ENCODE results near the gene APOC1. TPM values are rescaled to one million over a fixed set of nuclear protein-coding genes. Genes with fewer than 3 reads are reported as not detected.
A peak's percentile ranks its signal among the peaks of the same experiment; 100 is the strongest.
"Not testable (repeated sequence)": the region's sequence is repeated elsewhere in the genome, so short reads cannot be mapped to it uniquely, and the experiment has no call there.

APOC1 gene
- total RNA-seq, 1 donor from 2014 or later, result 14.5 TPM

DNA sequence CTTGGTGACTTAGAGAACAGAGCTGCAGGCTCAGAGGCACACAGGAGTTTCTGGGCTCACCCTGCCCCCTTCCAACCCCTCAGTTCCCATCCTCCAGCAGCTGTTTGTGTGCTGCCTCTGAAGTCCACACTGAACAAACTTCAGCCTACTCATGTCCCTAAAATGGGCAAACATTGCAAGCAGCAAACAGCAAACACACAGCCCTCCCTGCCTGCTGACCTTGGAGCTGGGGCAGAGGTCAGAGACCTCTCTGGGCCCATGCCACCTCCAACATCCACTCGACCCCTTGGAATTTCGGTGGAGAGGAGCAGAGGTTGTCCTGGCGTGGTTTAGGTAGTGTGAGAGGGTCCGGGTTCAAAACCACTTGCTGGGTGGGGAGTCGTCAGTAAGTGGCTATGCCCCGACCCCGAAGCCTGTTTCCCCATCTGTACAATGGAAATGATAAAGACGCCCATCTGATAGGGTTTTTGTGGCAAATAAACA lies 9.9 kb downstream of the APOC1 start:
- TF ChIP-seq, protein P1, sequence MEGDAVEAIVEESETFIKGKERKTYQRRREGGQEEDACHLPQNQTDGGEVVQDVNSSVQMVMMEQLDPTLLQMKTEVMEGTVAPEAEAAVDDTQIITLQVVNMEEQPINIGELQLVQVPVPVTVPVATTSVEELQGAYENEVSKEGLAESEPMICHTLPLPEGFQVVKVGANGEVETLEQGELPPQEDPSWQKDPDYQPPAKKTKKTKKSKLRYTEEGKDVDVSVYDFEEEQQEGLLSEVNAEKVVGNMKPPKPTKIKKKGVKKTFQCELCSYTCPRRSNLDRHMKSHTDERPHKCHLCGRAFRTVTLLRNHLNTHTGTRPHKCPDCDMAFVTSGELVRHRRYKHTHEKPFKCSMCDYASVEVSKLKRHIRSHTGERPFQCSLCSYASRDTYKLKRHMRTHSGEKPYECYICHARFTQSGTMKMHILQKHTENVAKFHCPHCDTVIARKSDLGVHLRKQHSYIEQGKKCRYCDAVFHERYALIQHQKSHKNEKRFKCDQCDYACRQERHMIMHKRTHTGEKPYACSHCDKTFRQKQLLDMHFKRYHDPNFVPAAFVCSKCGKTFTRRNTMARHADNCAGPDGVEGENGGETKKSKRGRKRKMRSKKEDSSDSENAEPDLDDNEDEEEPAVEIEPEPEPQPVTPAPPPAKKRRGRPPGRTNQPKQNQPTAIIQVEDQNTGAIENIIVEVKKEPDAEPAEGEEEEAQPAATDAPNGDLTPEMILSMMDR (IDR thresholded peaks at IDR 0.05), result no peak
- TF ChIP-seq POLR2AphosphoS5 (IDR thresholded peaks at IDR 0.05; ENCODE audit: insufficient read depth in 1 of 2, low read depth in 1 of 2) (no peak), POLR2A (IDR thresholded peaks at IDR 0.05) (no peak)
- H3K4me3 ChIP-seq, result no peak overlapping the region
- H3K9me3 ChIP-seq, result no peaks in the 10 kb centered on the region
- intact Hi-C loops (cut with DNase I), result no loop called here
- no peaks in the 10 kb centered on the region for H3K27me3 ChIP-seq
- no peak for DNase-seq (ENCODE audit: extremely low spot score in 2 of 2)
- peak overlapping the region; percentile 71 for H3K27ac ChIP-seq
- H3K36me3 ChIP-seq, result no peaks in the 10 kb centered on the region
- peaks cover 28% of the 10 kb centered on the region for H3K4me1 ChIP-seq

DNA sequence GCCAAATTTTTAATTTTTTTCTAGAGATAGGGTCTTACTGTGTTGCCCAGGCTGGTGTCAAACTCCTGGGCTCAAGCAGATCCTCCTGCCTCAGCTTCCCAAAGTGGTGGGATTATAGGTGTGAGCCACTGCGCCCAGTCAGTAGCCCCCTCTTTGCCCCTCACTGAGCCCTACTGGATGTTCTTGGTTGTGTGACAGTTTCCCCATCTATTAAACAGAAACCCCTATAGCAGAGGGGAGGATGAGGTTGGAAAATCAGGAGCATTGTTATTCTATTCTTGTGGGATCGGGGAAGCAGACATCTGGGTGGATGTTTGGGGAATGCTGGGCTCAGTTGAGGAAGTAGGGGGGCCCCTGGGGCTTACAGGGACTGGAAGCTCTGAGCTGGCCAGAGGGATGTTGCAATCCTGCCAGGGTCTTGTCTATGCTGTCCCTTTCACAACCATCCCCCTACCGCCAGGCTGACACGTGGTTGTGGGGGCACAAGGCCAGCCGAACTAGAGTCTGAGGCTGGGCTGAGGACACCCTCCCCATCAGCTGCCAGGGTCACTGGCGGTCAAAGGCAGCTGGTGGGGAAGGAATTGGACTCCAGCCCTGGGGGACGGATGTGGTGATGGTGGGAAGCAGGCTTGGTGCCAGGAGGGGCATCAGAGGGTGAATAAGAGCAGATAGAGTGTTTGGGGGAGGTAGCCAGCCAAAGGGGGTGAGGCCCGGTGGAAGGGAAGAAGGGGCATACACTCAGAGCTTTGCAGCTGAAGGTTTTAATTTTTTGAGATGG lies 10.9 kb downstream of the APOC1 start:
- intact Hi-C loops (cut with DNase I), result no loop called here
- no peaks in the 10 kb centered on the region for H3K9me3 ChIP-seq
- H3K4me1 ChIP-seq, result peaks cover 28% of the 10 kb centered on the region
- H3K4me3 ChIP-seq, result no peak overlapping the region
- TF ChIP-seq, protein P1 (IDR thresholded peaks at IDR 0.05), result no peak
- peak in 1 of 2 donors; percentile 79 for TF ChIP-seq POLR2AphosphoS5 (IDR thresholded peaks at IDR 0.05; ENCODE audit: insufficient read depth in 1 of 2, low read depth in 1 of 2)
- TF ChIP-seq POLR2A (IDR thresholded peaks at IDR 0.05), result no peak
- no peaks in the 10 kb centered on the region for H3K36me3 ChIP-seq
- H3K27ac ChIP-seq, result peak overlapping the region; percentile 71
- no peak for DNase-seq (ENCODE audit: extremely low spot score in 2 of 2)
- H3K27me3 ChIP-seq, result no peaks in the 10 kb centered on the region

DNA sequence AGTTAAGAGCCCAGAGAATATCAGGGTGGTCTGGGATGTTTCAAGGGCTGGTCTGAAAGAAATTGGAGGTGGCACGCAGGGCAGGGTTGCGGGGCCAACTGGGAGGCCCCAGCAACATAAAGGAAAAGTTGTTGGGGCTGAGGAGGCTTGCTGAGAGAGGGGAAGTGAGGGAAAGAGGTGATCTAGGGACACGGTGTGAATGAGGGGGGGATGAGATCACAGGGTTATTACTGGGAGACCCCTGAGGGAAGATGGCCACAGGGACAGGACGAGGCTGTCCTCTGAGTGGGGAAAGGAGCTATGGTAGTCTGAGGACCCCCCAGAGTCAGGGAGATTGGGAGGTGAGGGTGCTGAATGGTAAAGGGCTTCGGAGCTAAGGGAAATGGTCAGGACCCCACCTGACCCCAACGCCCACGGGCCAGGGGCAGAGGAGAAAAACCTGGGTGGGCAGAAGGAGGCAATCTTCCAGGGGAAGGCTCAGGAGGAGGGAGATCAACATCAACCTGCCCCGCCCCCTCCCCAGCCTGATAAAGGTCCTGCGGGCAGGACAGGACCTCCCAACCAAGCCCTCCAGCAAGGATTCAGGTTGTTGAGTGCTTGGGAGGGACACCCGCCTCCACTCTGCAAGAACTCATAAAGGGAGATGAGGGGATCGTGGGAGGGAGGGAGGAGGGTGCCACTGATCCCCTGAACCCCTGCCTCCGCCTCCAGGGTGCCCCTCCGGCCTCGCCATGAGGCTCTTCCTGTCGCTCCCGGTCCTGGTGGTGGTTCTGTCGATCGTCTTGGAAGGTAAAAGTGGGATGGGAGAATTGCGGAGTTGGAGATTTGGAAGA lies 12.1 kb downstream of the APOC1 start:
- Histone ChIP-seq H3K27ac (peak overlapping the region; percentile 71), H3K4me3 (peak overlapping the region in 1 of 2 donors; percentile 36), H3K4me1 (peaks cover 28% of the 10 kb centered on the region)
- H3K9me3 ChIP-seq; DNase-seq (ENCODE audit: extremely low spot score in 2 of 2); H3K27me3 ChIP-seq; H3K36me3 ChIP-seq; intact Hi-C loops (cut with DNase I): not testable (repeated sequence)

GRCh38 chr19:44927746-44928145 lies 13.3 kb downstream of the APOC1 start:
- Histone ChIP-seq H3K27ac (peak overlapping the region; percentile 71), H3K9me3 (no peaks in the 10 kb centered on the region), H3K36me3 (no peaks in the 10 kb centered on the region), H3K4me1 (peaks cover 28% of the 10 kb centered on the region), H3K4me3 (no peak overlapping the region), H3K27me3 (no peaks in the 10 kb centered on the region)
- TF ChIP-seq POLR2AphosphoS5 (IDR thresholded peaks at IDR 0.05; ENCODE audit: insufficient read depth in 1 of 2, low read depth in 1 of 2) (no peak), POLR2A (IDR thresholded peaks at IDR 0.05) (no peak)
- TF ChIP-seq, protein P1 (IDR thresholded peaks at IDR 0.05), result no peak
- DNase-seq (ENCODE audit: extremely low spot score in 2 of 2), result no peak
- intact Hi-C loops (cut with DNase I), result no loop called here

DNA sequence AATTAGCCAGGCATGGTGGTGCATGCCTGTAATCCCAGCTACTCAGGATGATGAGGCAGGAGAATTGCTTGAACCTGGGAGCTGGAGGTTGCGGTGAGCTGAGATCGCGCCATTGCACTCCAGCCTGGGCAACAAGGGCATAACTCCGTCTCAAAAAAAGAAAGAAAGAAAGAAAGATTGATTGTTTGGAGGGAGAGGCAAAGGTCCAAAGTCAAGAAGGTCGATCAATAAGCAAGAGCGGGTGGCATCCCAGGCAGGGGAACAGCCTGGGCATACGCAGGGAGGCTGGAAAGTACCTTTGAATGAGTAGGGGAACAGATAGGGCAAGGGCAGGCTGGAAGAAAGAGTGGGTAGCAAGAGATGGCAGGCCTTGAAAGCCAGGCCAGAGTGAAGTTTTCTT lies 15.7 kb downstream of the APOC1 start:
- intact Hi-C loops (cut with DNase I), result no loop called here
- Histone ChIP-seq H3K36me3 (no peaks in the 10 kb centered on the region), H3K4me1 (peaks cover 16% of the 10 kb centered on the region), H3K27ac (no peak overlapping the region), H3K4me3 (no peak overlapping the region), H3K27me3 (no peaks in the 10 kb centered on the region), H3K9me3 (no peaks in the 10 kb centered on the region)
- TF ChIP-seq POLR2A (IDR thresholded peaks at IDR 0.05), result no peak
- TF ChIP-seq POLR2AphosphoS5 (IDR thresholded peaks at IDR 0.05; ENCODE audit: insufficient read depth in 1 of 2, low read depth in 1 of 2), result no peak
- TF ChIP-seq, protein P1 (IDR thresholded peaks at IDR 0.05), result no peak
- no peak for DNase-seq (ENCODE audit: extremely low spot score in 2 of 2)

Data from vagina (tissue), 2 donors.